ENCODE results near the gene SORCS2.

The SORCS2 gene

DNA sequence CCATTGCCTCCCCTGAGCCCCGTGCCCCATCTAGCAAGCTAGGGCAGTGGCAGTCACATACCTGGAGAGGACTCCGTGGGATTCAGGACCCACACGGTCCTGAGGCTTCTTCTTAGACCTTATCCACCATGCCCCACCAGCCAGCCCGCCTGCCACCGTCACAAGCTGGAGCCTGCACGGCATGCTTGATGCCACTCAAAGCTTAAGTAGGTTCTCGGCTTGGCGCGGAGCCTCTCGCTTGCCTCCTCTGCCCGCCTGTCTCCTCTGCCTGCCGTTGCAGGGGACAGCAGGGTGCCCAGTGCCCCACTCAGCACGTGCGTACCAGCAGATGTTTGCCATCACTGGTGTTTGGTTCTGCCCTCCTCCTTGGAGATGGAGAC lies 228.3 kb downstream of the SORCS2 start:
- DNase-seq = no peak

DNA sequence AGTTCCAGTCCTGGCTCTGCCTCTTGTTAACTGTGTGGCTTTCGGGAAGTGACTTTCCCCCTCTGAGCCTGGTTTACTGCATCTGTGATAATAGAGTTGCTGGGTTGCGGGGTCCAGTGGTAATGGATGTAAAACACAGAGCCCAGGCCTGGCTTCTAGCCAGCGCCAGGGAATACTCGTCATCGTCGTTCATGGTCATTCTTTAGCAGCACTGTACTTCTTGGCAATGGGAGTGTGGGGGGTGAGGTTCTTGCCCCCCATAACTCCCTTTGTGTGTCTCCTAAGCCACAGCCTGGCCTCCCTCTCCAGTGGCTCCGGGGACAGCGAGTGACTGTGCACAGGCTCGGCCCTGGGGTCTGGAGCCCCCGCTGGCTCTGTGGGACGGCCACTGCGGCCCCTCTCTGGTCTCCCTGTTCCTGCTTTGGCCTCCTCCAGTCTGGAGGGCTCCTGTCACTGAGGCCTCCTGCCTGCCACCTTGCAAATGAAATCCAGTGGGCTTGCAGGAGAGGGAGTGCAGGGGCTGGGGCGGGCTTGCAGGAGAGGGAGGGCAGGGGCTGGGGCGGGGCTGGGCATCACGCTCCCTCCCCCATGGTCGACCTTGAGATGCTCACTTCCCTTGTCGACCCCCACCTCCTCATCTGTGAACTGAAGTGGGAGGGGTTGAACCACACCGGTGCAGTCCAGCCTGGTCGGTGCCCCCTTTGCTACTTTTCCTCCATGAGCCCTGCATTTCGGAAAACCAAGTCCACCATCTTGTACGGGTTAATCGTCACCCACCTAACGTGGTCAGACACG lies 229.2 kb downstream of the SORCS2 start:
- DNase-seq = no peak

DNA sequence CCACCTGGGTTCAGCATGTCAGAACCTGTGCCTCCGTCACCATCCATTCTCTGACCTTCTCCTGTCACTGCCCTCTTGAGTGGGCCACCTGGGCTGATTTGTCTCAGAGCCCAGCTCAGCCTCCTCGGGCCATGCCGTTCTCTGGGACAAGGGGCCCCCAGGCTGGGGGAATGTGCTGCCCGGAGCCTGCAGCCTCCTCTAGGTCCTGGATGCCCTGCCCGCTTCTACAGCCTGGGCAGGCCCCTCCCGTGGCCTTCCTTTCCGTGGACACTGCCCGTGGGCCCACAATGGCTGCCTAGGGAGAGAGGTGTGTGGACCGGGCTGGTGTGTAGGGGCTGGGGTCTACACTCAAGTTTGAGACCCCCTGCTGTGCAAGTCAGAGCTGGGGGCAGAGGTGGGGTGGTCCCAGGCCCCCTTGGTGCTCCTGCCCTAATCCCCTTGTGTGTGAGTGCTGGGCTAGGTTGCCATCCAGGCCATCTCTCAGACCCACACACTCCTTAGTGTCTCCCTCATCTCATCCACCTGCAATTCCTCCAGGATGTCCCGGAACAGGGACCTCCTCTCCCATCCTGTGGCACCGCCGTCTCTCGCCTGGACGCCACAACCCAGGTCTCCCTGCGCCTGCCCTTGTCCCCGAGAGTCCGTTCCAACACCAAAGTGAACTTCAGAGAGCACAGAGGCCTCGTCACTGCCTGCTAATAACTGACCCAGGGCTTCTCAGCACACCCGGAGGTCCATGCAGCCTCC lies 230.0 kb downstream of the SORCS2 start:
- no peak for DNase-seq

- no peak for DNase-seq
Observed at GRCh38 chr4:7422898-7423180, 230.5 kb downstream of the SORCS2 start.

DNA sequence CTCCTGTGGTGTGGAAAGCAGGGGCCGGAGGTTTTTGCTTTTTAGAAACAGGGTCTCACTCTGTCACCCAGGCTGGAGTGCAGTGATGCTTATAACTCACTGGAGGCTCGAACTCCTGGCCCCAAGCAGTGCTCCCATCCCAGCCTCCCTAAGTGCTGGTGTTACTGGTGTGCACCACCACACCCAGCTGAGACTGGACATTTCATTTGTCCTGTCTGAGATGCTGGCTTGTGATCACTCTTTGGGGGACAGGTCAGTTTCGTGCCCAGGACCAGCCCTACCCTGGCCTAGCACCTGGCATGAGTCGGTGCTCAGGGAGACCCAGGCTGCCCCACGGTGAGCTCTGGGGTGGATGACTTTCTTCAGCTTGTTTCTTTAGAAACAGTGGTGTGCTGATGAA lies 231.1 kb downstream of the SORCS2 start:
- DNase-seq = no peak

DNA sequence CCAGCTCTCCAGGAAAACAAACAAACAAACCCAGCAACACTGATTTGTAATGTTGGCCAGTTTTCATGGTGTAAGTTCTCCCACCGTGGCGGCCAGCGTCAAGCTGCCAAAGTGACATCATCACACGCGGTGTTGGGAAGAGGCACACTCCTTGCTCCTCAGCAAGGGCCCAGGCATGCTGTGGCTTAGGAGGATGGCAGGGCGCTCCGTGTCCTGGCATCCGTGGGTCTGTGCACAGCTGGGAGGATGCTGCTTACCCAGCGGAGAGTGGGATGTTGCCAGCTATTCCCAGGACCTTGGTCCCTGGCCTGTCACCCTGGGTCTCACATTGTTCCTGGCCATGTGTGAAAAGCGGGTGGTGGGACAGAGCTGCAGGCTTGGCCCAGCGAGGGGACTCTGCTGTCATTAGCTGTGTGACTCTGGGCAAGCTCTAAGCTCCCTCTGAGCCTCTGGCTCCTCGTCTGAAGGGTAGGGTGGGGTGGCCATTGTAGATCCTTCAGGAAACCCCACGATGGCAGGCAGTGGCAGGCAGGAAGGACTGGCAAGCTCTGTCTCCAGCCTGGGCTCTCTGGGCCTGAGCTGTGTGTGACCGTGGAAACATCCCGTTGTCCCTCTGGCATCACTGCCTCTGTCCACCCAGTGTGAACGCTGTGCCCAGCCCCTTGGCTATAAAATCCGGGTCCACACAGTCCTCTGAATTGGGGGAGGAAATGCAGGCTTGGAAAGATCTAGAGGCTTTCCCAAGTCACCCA lies 231.6 kb downstream of the SORCS2 start:
- DNase-seq = no peak

DNA sequence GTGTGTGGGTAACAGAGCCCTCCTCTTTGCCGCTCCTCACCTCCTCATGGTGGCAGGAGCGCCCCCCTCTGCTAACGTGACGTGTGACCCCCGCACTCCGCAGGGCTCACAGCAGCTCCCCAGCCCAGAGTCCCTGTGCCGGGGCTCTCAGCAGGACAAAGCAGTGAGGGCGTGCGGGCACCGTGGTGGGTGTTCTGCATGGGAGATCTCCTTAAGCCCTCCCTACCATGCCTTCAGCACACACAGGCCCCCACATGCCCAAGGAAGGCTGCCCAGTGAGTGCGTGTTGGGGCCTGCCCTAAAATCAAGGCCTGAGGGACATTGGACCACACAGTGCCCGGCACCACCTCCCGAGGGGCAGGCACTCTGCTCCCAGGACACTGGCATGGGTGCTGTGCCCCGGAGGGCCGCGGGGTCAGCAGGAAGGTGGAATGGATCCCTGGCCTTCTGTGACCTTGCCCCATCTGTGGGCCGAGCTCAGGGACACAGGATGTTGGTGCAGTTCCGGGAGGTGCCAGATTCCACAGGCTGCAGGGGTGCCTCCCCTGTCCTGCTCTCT lies 232.3 kb downstream of the SORCS2 start:
- no peak for DNase-seq

DNA sequence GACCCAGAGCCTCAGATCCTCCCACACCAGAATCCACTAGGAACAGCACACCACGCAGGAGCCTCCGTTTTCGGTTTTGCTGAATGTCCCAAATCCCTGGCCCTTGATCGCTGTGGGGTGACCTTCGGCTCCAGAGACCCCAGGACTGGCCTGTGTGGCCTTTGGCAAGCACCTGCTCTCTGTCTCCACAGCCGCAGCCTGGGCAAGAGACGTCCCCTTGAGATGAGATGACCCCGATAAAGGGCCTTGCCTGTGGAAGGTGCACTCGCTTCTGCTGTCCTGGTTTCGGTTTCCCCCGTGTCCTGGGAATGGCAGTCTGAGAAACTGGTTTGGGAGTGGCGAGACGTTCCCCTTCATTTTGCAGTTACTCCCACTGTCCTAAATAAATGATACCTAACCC lies 232.8 kb downstream of the SORCS2 start:
- DNase-seq = no peak

GRCh38 chr4:7425591-7426468 lies 233.5 kb downstream of the SORCS2 start:
- DNase-seq = no peak

DNA sequence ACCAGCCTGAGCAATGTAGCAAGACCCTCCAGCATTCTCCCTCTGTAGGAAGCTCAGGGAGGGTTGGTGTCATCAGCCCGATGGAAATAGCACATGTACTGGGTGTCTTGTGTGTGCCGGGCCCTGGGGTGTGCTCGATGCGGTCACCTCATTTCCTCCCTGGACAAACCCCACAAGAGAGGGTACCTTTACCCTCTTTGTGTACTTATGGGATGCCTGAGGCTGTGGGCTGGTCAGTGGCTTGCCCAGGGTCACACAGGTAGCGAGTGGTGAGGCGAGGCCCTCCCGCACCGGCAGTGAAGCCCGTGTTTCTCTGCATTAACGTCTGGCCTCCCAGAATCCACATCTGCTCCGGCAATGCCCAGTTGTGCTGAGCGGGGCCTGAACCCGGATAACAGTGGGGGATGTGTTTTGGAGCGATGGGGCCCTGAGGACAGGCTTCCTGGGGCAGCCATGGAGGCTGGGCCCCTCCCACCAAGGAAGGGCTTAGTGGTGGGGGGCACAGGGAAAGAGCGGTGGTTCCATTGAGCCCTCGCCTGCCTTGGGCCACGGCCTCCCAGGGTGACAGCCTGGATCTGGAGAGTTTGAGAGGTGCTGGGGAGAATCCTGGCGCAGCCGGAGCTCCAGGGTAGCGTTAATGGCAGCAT lies 234.3 kb downstream of the SORCS2 start:
- DNase-seq = no peak

- no peak for DNase-seq
Observed at GRCh38 chr4:7427361-7427760, 235.0 kb downstream of the SORCS2 start.

GRCh38 chr4:7427831-7428260 lies 235.5 kb downstream of the SORCS2 start:
- DNase-seq = no peak

- no peak for DNase-seq
Observed at GRCh38 chr4:7428261-7429068, 236.1 kb downstream of the SORCS2 start.

DNA sequence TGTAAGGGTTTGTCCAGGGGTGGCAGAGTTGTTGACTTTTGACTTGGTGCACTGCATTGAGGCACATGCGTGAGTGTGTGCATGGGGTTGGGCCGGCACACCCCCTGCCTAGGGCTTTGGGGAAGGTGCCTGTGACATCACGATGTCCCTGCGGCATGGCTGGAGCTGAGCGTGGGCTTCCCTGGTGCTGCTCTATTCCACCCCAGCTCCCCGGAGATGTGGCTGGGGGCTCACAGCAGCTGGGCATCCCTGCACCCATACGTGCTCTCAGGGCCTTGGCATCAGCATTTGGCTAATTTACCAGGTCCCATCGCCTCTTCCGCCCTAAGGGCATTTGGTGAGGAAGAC lies 236.7 kb downstream of the SORCS2 start:
- DNase-seq = no peak

- no peak for DNase-seq
Observed at GRCh38 chr4:7429601-7430078, 237.3 kb downstream of the SORCS2 start.

GRCh38 chr4:7430368-7430964 lies 238.1 kb downstream of the SORCS2 start:
- no peak for DNase-seq

- DNase-seq = no peak
Observed at GRCh38 chr4:7430965-7431695, 238.8 kb downstream of the SORCS2 start.

DNA sequence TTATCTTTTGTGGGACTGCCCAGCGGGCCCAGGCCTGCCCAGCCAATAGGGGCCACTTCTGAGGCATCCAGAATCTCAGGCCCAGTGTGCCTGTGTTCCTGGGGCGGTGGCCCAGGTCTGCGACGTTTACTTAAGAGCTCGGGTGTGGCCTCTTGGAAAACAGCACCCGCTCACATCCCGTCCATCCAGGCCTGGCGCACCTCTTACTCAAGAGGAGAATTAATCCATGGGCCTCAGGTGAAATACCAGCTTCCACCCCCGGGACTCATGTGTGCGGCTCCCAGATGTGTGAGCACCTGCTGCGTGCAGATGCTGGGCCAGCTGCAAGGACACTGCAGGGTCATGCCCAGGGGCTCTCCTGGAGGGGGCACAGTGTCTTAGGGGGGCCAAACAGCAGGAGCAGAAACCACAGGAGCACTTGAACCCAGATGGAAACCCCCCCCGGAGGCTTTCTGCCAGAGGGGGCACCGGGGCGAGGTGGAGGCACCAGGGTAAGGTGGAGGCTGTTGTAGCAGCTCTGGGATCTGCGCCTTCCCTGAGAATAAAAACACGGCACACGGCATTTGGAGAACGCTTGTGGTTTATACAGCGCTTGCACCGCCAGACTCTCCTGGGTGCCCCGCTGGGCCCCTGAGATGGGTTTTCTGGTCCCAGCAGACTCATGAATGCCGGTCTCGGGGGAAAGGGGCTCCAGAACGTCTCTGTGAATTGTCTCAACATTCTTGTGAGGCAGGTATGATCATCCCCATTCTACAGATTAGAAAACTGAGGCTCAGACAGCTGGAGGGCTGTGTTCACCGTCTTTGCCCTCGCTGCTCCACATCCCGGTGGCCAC lies 239.6 kb downstream of the SORCS2 start:
- no peak for DNase-seq
